ENCODE results near the gene CXCR2.

The CXCR2 gene

GRCh38 chr2:218155953-218156479 lies 30.2 kb downstream of the CXCR2 start:
- Histone ChIP-seq H2AFZ (ENCODE audit: low read depth) (no peak overlapping the region), H4K20me1 (ENCODE audit: insufficient read depth) (no peaks in the 10 kb centered on the region), H3K27ac (no peak overlapping the region), H3K36me3 (ENCODE audit: insufficient read depth) (no peaks in the 10 kb centered on the region), H3K4me1 (ENCODE audit: low read depth, poor library complexity, severe bottlenecking) (no peaks in the 10 kb centered on the region), H3K27me3 (ENCODE audit: insufficient read depth, low read depth) (no peaks in the 10 kb centered on the region), H3K4me2 (no peak overlapping the region), H3K9ac (no peak overlapping the region), H3K79me2 (ENCODE audit: insufficient read depth, low read depth) (no peaks in the 10 kb centered on the region), H3K4me3 (IDR thresholded peaks at IDR 0.05; ENCODE audit: insufficient read depth, low read depth, low read length) (no peak overlapping the region)
- TF ChIP-seq CTCF (conservative IDR thresholded peaks at IDR 0.05; ENCODE audit: low read depth, low read length) = no peak

- Histone ChIP-seq H3K4me2 (no peak overlapping the region), H3K27ac (no peak overlapping the region), H2AFZ (ENCODE audit: low read depth) (no peak overlapping the region), H3K27me3 (ENCODE audit: insufficient read depth, low read depth) (no peaks in the 10 kb centered on the region), H3K4me3 (IDR thresholded peaks at IDR 0.05; ENCODE audit: insufficient read depth, low read depth, low read length) (no peak overlapping the region), H4K20me1 (ENCODE audit: insufficient read depth) (no peaks in the 10 kb centered on the region), H3K79me2 (ENCODE audit: insufficient read depth, low read depth) (no peaks in the 10 kb centered on the region), H3K36me3 (ENCODE audit: insufficient read depth) (no peaks in the 10 kb centered on the region), H3K4me1 (ENCODE audit: low read depth, poor library complexity, severe bottlenecking) (no peaks in the 10 kb centered on the region), H3K9ac (no peak overlapping the region)
- TF ChIP-seq CTCF (conservative IDR thresholded peaks at IDR 0.05; ENCODE audit: low read depth, low read length) = no peak
These were observed 35.8 kb downstream of the CXCR2 start for GRCh38 chr2:218161644-218162043.

- Histone ChIP-seq H3K9ac (no peak overlapping the region), H3K79me2 (ENCODE audit: insufficient read depth, low read depth) (no peaks in the 10 kb centered on the region), H3K27me3 (ENCODE audit: insufficient read depth, low read depth) (no peaks in the 10 kb centered on the region), H3K27ac (no peak overlapping the region), H3K4me1 (ENCODE audit: low read depth, poor library complexity, severe bottlenecking) (no peaks in the 10 kb centered on the region), H3K4me3 (IDR thresholded peaks at IDR 0.05; ENCODE audit: insufficient read depth, low read depth, low read length) (no peak overlapping the region), H2AFZ (ENCODE audit: low read depth) (no peak overlapping the region), H4K20me1 (ENCODE audit: insufficient read depth) (no peaks in the 10 kb centered on the region), H3K36me3 (ENCODE audit: insufficient read depth) (no peaks in the 10 kb centered on the region), H3K4me2 (no peak overlapping the region)
- TF ChIP-seq CTCF (conservative IDR thresholded peaks at IDR 0.05; ENCODE audit: low read depth, low read length) = no peak
These were observed 37.0 kb downstream of the CXCR2 start for GRCh38 chr2:218162814-218163213.

GRCh38 chr2:218166791-218167190 lies 41.0 kb downstream of the CXCR2 start, which contains the start of gene CXCR1:
Gene CXCR1, minus strand, starts transcription at chr2:218166962. Its CDS starts 1,751 bp downstream, at chr2:218165211.
- Histone ChIP-seq H3K4me2 (no peak within 1 kb of the TSS), H3K9ac (no peak within 1 kb of the TSS), H3K79me2 (ENCODE audit: insufficient read depth, low read depth) (no peaks in the 10 kb centered on the region), H3K4me1 (ENCODE audit: low read depth, poor library complexity, severe bottlenecking) (no peaks in the 10 kb centered on the region), H2AFZ (ENCODE audit: low read depth) (no peak within 1 kb of the TSS), H3K27me3 (ENCODE audit: insufficient read depth, low read depth) (no peaks in the 10 kb centered on the region), H4K20me1 (ENCODE audit: insufficient read depth) (no peaks in the 10 kb centered on the region), H3K27ac (no peak within 1 kb of the TSS), H3K36me3 (ENCODE audit: insufficient read depth) (no peaks in the 10 kb centered on the region), H3K4me3 (IDR thresholded peaks at IDR 0.05; ENCODE audit: insufficient read depth, low read depth, low read length) (no peak within 1 kb of the TSS)
- TF ChIP-seq CTCF (conservative IDR thresholded peaks at IDR 0.05; ENCODE audit: low read depth, low read length) = no peak

Measured in KMS-11 (cell line).